Caco-2 (cell line): ENCODE measurements around the gene E2F4. TPM values are rescaled to one million over a fixed set of nuclear protein-coding genes. Genes with fewer than 3 reads are reported as not detected.

Source experiments
- BruUV-seq: library from RNA; stranded (reverse); fragments of 400-500 nt; replicated peaks from 2 replicates; lab custom pipeline; 2021; lab: Mats Ljungman, UMichigan
- CTCF ChIA-PET: fragments of 300-600 bp; sonication (Branson Sonifier 250); formaldehyde crosslinking; loops from one replicate; lab custom pipeline; 2022; ENCODE audit warnings: antibody characterized with exemption; lab: Charles Lee
- POLR2A ChIA-PET: fragments of 300-600 bp; sonication (Branson Sonifier 250); formaldehyde crosslinking; loops from one replicate; lab custom pipeline; 2022; ENCODE audit warnings: antibody characterized with exemption; lab: Charles Lee
- DNase-seq, 2 experiments: peaks; one replicate each; pipeline versions ENCODE4 v3.0.0 to v3.0.0-alpha.2; 2020 to 2022
- H3K27me3 ChIP-seq: replicated peaks from 2 replicates; pipeline ENCODE4 v1.6.0; 2011; ENCODE audit warnings: low read length; ENCODE audit not compliant: control insufficient read depth, insufficient read depth
- H3K36me3 ChIP-seq: 2 replicates; pipeline ENCODE4 v1.5.1; 2011; ENCODE audit warnings: low read length; ENCODE audit not compliant: control insufficient read depth, insufficient read depth
- H3K4me1 ChIP-seq: fragments of 250-450 bp; sonication (Bioruptor Pico); 2 replicates; pipeline ENCODE4 v1.5.1; 2020; ENCODE audit warnings: mild to moderate bottlenecking
- H3K4me3 ChIP-seq: 2 replicates; pipeline ENCODE4 v1.5.1; 2011; ENCODE audit warnings: low read depth, mild to moderate bottlenecking, control low read depth, low read length
- H3K9me3 ChIP-seq: fragments of 250-450 bp; sonication (Bioruptor Pico); 2 replicates; pipeline ENCODE4 v1.5.1; 2020; ENCODE audit warnings: mild to moderate bottlenecking, moderate library complexity
- H3K27ac Mint-ChIP-seq: one replicate; pipeline ENCODE4 v1.8.0; 2022; ENCODE audit warnings: mixed read lengths; ENCODE audit not compliant: unreplicated experiment
- H3K27me3 Mint-ChIP-seq: one replicate; pipeline ENCODE4 v1.8.0; 2022; ENCODE audit warnings: mixed read lengths; ENCODE audit not compliant: insufficient read depth, unreplicated experiment
- H3K36me3 Mint-ChIP-seq: one replicate; pipeline ENCODE4 v1.8.0; 2022; ENCODE audit warnings: mild to moderate bottlenecking, mixed read lengths; ENCODE audit not compliant: insufficient read depth, unreplicated experiment
- H3K4me1 Mint-ChIP-seq: one replicate; pipeline ENCODE4 v1.8.0; 2022; ENCODE audit warnings: low read depth, mixed read lengths; ENCODE audit not compliant: unreplicated experiment
- H3K4me3 Mint-ChIP-seq: one replicate; pipeline ENCODE4 v1.8.0; 2022; ENCODE audit warnings: mild to moderate bottlenecking, moderate library complexity, mixed read lengths; ENCODE audit not compliant: unreplicated experiment
- H3K9me3 Mint-ChIP-seq: one replicate; pipeline ENCODE4 v1.8.0; 2022; ENCODE audit warnings: mixed read lengths; ENCODE audit not compliant: unreplicated experiment
- CTCF ChIP-seq, 2 experiments: fragments of 200-600 bp in 1 of 2; IDR thresholded peaks; 1 replicate in 1 of 2; 2 replicates in 1 of 2; pipeline versions ENCODE4 v1.5.1 to v1.8.0; 2011 to 2022; ENCODE audit warnings: antibody characterized with exemption in 1 of 2, control low read depth in 1 of 2, inconsistent platforms in 1 of 2, low read depth in 1 of 2, low read length in 1 of 2, mild to moderate bottlenecking in 1 of 2, moderate library complexity in 1 of 2; ENCODE audit not compliant: insufficient read depth in 1 of 2, severe bottlenecking in 1 of 2, unreplicated experiment in 1 of 2
- intact Hi-C: fragments of 100-400 bp; cut with micrococcal nuclease; formaldehyde crosslinking; loops from one replicate; pipeline ENCODE4 v1.10.0; 2022; ENCODE audit not compliant: unreplicated experiment
- total RNA-seq: library from RNA; stranded (reverse); gene quantifications from 2 replicates; pipeline ENCODE4 v1.2.3, GENCODE V29; 2022

E2F4 gene
- total RNA-seq, 1 experiment from 2014 or later, result 115 TPM

- intact Hi-C loops, result loop anchor here (2.0 kb wide), 2 partner anchors 42 to 196 kb away; partner anchors contain the start of gene PHAF1
- H3K4me1 ChIP-seq, result peaks cover 4% of the 10 kb centered on the region
- H3K27me3 ChIP-seq, result no peaks in the 10 kb centered on the region
- Mint-ChIP-seq H3K4me3 (peak within 1 kb of the TSS; percentile 81), H3K9me3 (no peaks in the 10 kb centered on the region), H3K27ac (peak within 1 kb of the TSS; percentile 85), H3K36me3 (peaks cover 36% of the 10 kb centered on the region), H3K27me3 (no peaks in the 10 kb centered on the region), H3K4me1 (no peaks in the 10 kb centered on the region)
- DNase-seq, result peak; percentile 69 to 76
- peaks cover 2% of the 10 kb centered on the region; the same call in 1 of the 2 replicates for H3K36me3 ChIP-seq
- ChIA-PET POLR2A (interaction anchor here (0.5 to 1.6 kb wide), 2 partner anchors 9 to 105 kb away, joined by 5 to 8 read pairs; partner anchors contain the start of genes FBXL8 and TRADD), CTCF (interaction anchor here (0.5 to 2.6 kb wide), 9 partner anchors 9 to 297 kb away, joined by 3 to 23 read pairs (median 3); partner anchors contain the start of genes CES3, FBXL8 and TRADD)
- no peak for TF ChIP-seq CTCF (IDR thresholded peaks at IDR 0.05; ENCODE audit: insufficient read depth in 1 of 2, low read depth in 1 of 2, low read length in 1 of 2, severe bottlenecking in 1 of 2, unreplicated experiment in 1 of 2)
- no TSS peak for BruUV-seq
- H3K9me3 ChIP-seq, result no peaks in the 10 kb centered on the region
- H3K4me3 ChIP-seq, result peak within 1 kb of the TSS; percentile 75
Observed at GRCh38 chr16:67150833-67151396, 41.0 kb upstream of the E2F4 start, which contains the start of gene B3GNT9. Gene B3GNT9, minus strand, starts transcription at chr16:67150998. Its CDS starts 513 bp downstream, at chr16:67150485.

GRCh38 chr16:67151431-67152097, 40.4 kb upstream of the E2F4 start:
- peak overlapping the region; percentile 75; the same call in 1 of the 2 replicates for H3K4me3 ChIP-seq
- Mint-ChIP-seq H3K9me3 (no peaks in the 10 kb centered on the region), H3K4me1 (no peaks in the 10 kb centered on the region), H3K36me3 (peaks cover 29% of the 10 kb centered on the region), H3K4me3 (peak overlapping the region; percentile 81), H3K27ac (peak overlapping the region; percentile 85), H3K27me3 (no peaks in the 10 kb centered on the region)
- no peak for DNase-seq
- no peaks in the 10 kb centered on the region for H3K9me3 ChIP-seq
- H3K4me1 ChIP-seq, result peaks cover 4% of the 10 kb centered on the region
- POLR2A ChIA-PET, result interaction anchor here (0.5 to 1.6 kb wide), 4 partner anchors 9 to 106 kb away, joined by 3 to 8 read pairs (median 5); partner anchors contain the start of genes FBXL8 and TRADD
- H3K27me3 ChIP-seq, result no peaks in the 10 kb centered on the region
- CTCF ChIA-PET, result interaction anchor here (0.7 to 2.8 kb wide), 8 partner anchors 8 to 191 kb away, joined by 3 to 23 read pairs (median 4); partner anchors contain the start of genes CES3, FBXL8, NOL3 and TRADD
- H3K36me3 ChIP-seq, result peaks cover 2% of the 10 kb centered on the region; the same call in 1 of the 2 replicates
- no peak for TF ChIP-seq CTCF (IDR thresholded peaks at IDR 0.05; ENCODE audit: insufficient read depth in 1 of 2, low read depth in 1 of 2, low read length in 1 of 2, severe bottlenecking in 1 of 2, unreplicated experiment in 1 of 2)
- intact Hi-C loops, result loop anchor here (2.0 kb wide), 2 partner anchors 43 to 197 kb away; partner anchors contain the start of gene PHAF1
- no TSS peak for BruUV-seq
